GM12892 (cell line): ENCODE measurements around the gene GM2A.

Experiments used
- POLR2A ChIP-seq: IDR thresholded peaks from 2 replicates; pipeline ENCODE4 v1.6.1; 2011; ENCODE audit warnings: low read depth, low read length, control low read depth
- POLR2AphosphoS5 ChIP-seq: IDR thresholded peaks from 2 replicates; pipeline ENCODE4 v1.6.1; 2011; ENCODE audit warnings: low read depth, low read length, control low read depth
- TAF1 ChIP-seq: IDR thresholded peaks from 2 replicates; pipeline ENCODE4 v1.6.1; 2011; ENCODE audit warnings: low read depth, mild to moderate bottlenecking, control low read depth, low read length, borderline replicate concordance

DNA sequence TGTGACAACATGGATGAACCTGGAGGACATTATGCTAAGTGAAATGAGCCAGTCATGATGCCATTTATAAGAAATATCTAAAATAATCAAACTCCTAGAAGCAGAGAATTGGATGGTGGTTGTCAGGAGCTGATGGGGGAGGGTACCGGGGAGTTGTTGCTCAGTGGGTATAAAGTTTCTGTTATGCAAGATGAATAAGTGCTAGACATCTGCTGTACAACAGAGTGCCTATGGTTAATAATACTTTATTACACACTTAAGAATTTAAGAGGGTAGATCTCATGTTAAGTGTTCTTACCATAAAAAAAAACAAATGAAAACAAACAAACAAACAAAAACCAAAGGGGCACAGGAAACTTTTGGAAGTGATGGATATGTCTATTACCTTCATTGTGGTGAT is 16.1 kb upstream of the GM2A start:
- TF ChIP-seq POLR2A (no peak), TAF1 (no peak), POLR2AphosphoS5 (no peak)
